Breast epithelium (tissue), 3 donors: ENCODE measurements around the gene IPO4.

Experiments used
- POLR2A ChIP-seq: fragments of 450-650 bp; IDR thresholded peaks from one replicate; pipeline ENCODE4 v1.6.1; 2016; ENCODE audit warnings: antibody characterized with exemption, mild to moderate bottlenecking, moderate library complexity
- POLR2AphosphoS5 ChIP-seq, 3 donors: sonication (generic); formaldehyde crosslinking; IDR thresholded peaks; one replicate each; pipeline ENCODE4 v1.6.1; 2017; ENCODE audit warnings: antibody characterized with exemption in 3 of 3
- TF ChIP-seq, protein P1 (sequence below), 3 donors: fragments of 450-650 bp; IDR thresholded peaks; one replicate each; pipeline ENCODE4 v1.5.1; 2016 to 2017; ENCODE audit warnings: antibody characterized with exemption in 3 of 3, mild to moderate bottlenecking in 3 of 3, moderate library complexity in 3 of 3

DNA sequence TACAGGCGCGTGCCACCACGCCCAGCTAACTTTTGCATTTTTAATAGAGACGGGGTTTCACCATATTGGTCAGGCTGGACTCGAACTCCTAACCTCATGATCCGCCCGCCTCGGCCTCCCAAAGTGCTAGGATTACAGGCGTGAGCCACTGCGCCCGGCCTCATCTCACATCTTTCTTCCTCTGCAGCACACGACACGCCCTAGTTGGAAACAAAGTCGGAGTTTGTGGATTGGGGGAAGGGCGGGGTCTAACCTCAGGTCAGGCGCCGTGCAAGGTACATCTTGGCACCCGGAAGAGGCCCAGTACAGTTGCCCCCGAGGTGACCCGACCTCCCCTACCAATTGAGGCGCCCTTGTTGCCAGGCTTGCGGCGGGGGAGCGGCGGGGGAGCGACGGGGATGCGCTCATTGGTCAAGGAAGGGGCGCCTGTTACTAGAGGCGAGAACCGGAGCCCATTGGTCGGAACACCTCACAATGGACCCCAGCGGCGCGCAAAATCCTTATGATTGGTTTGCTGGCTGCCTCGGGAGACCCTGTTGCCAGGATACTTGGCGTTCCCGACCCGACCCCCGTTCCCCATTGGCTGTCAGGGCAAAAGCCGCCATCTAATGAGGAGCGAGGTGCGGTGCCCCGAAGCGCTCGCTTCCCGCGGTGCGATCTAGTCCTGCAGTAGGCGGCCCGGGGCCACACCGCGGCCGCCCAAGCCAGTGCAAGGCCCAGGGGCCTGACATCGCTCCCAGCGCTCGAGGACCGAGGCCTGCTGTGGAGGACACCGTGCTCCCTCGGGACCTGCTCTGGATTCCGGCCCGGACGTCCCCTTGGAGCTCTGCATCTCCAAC lies 17.0 kb downstream of the IPO4 start, which contains the start of gene REC8:
- TF ChIP-seq POLR2AphosphoS5 (IDR thresholded peaks at IDR 0.05) (no peak), POLR2A (no peak)
- TF ChIP-seq, protein P1, sequence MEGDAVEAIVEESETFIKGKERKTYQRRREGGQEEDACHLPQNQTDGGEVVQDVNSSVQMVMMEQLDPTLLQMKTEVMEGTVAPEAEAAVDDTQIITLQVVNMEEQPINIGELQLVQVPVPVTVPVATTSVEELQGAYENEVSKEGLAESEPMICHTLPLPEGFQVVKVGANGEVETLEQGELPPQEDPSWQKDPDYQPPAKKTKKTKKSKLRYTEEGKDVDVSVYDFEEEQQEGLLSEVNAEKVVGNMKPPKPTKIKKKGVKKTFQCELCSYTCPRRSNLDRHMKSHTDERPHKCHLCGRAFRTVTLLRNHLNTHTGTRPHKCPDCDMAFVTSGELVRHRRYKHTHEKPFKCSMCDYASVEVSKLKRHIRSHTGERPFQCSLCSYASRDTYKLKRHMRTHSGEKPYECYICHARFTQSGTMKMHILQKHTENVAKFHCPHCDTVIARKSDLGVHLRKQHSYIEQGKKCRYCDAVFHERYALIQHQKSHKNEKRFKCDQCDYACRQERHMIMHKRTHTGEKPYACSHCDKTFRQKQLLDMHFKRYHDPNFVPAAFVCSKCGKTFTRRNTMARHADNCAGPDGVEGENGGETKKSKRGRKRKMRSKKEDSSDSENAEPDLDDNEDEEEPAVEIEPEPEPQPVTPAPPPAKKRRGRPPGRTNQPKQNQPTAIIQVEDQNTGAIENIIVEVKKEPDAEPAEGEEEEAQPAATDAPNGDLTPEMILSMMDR (IDR thresholded peaks at IDR 0.05), result no peak
